Muscle of arm (tissue), 12 donors: ENCODE data around the gene ZBED3. TPM values are rescaled to one million over a fixed set of nuclear protein-coding genes. Genes with fewer than 3 reads are reported as not detected.

Experiments used
- DNase-seq: peaks from one replicate; pipeline ENCODE4 v3.0.0-alpha.2; 2013
- polyA plus RNA-seq, 12 donors: library from polyadenylated mRNA; unstranded; fragments of 120-200 nt; gene quantifications; one replicate each; pipeline ENCODE4 v1.2.1, GENCODE V29; 2013; ENCODE audit not compliant: insufficient read length in 12 of 12

ZBED3 gene
- polyA plus RNA-seq, 12 donors = 7.5 to 21.4 (median 10.2) TPM; not detected in 1

DNA sequence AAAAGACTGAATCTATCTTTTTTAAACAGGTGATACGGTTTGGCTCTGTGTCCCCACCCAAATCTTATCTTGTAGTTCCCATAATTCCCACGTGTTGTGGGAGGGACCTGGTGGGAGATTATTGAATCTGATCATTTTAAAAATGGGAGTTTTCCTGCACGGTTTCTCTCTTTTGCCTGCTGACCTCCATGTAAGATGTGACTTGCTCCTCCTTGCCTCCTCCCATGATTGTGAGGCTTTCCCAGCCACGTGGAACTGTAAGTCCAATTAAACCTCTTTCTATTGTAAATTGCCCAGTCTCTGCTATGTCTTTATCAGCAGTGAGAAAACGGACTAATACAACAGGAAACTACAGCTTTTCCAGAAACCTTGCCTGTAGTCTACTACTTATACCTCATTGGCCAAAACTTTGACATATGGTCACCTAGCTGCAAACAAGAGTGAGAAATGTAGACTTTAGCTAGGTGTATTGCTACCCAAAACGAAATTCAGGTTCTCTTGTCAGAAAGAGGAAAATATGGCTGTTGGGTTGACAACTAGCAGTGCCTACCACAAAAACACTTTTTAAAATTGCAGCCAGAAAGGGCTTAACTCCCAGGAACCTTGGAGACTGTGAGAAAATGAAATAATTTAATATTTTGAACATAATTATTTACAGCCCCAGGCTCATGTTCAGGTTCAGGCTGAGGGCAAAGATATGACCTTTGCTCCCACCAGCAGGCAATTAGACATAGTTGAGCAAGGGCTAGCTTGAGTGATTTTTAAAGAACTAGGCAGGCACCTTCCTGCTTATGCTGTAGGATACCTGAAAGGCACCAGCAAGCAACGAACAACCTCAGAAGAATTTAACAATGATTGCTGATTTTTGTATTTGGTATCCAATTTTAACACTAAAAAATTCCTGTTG, 64.3 kb downstream of the ZBED3 start:
- DNase-seq = no peak

Other genes starting within 250 kb of the ZBED3 start
- under 1 TPM in 10 of 12 donors, not detected in 2; 0.12 to 0.55 (median 0.25) TPM for gene S100Z, start 237.3 kb downstream of the ZBED3 start, polyA plus RNA-seq
- 1 to 10 TPM in 2 of 12 donors, under 1 TPM in 8, not detected in 2; 0.27 to 1.4 (median 0.47) TPM for gene CRHBP, start 134.2 kb downstream of the ZBED3 start, polyA plus RNA-seq
- gene AGGF1, start 56.9 kb downstream of the ZBED3 start, polyA plus RNA-seq = 10 to 100 TPM in 11 of 12 donors, not detected in 1; 15.2 to 27.0 (median 17.7) TPM
- 10 to 100 TPM in 2 of 12 donors, 1 to 10 TPM in 9, not detected in 1; 2.0 to 30.1 (median 3.8) TPM for gene PDE8B, start 123.4 kb upstream of the ZBED3 start, polyA plus RNA-seq